GM12873 (cell line): ENCODE data around the gene SLC25A26.

Experiments used
- CTCF ChIP-seq: IDR thresholded peaks from 2 replicates; pipeline ENCODE4 v1.5.1; 2012; ENCODE audit warnings: low read depth, mild to moderate bottlenecking, moderate library complexity, low read length, control low read depth; ENCODE audit not compliant: insufficient read depth; ENCODE audit errors: missing control alignments

The SLC25A26 gene

GRCh38 chr3:66206806-66207205 lies 14.0 kb upstream of the SLC25A26 start:
- TF ChIP-seq CTCF, result no peak

- no peak for TF ChIP-seq CTCF
Observed at GRCh38 chr3:66208189-66208588, 12.6 kb upstream of the SLC25A26 start.

- TF ChIP-seq CTCF, result no peak
Observed at GRCh38 chr3:66210687-66211295, 10.0 kb upstream of the SLC25A26 start.

- no peak for TF ChIP-seq CTCF
Observed at GRCh38 chr3:66211779-66212178, 9.0 kb upstream of the SLC25A26 start.

GRCh38 chr3:66215106-66215505 lies 5.7 kb upstream of the SLC25A26 start:
- no peak for TF ChIP-seq CTCF

- TF ChIP-seq CTCF, result no peak
Observed at GRCh38 chr3:66220066-66220465, 735 bp upstream of the SLC25A26 start.

- no peak for TF ChIP-seq CTCF
Observed at GRCh38 chr3:66224220-66224619, 3.4 kb downstream of the SLC25A26 start.
